Liver (tissue), 9 donors: Measurements from ENCODE around the gene PGLYRP2. TPM values are rescaled to one million over a fixed set of nuclear protein-coding genes. Genes with fewer than 3 reads are reported as not detected.
"Not testable (repeated sequence)": the region's sequence is repeated elsewhere in the genome, so short reads cannot be mapped to it uniquely, and the experiment has no call there.

Experiments used
- DNase-seq: peaks from one replicate; pipeline ENCODE4 v3.0.0-alpha.2; 2017; ENCODE audit warnings: low spot score
- H3K27ac ChIP-seq, 2 donors: one replicate each; pipeline ENCODE4 v1.7.0; 2013; ENCODE audit warnings: inconsistent platforms in 2 of 2, low read length in 2 of 2, control low read depth in 1 of 2, low read depth in 1 of 2, mild to moderate bottlenecking in 1 of 2
- H3K27me3 ChIP-seq, 4 donors: one replicate each; pipeline versions ENCODE4 v1.6.1 to v1.7.0; 2013; ENCODE audit warnings: low read length in 3 of 4, inconsistent platforms in 1 of 4, mild to moderate bottlenecking in 1 of 4, moderate library complexity in 1 of 4; ENCODE audit not compliant: control insufficient read depth in 4 of 4, insufficient read depth in 4 of 4
- H3K36me3 ChIP-seq, 4 donors: one replicate each; pipeline versions ENCODE4 v1.6.1 to v1.7.0; 2013; ENCODE audit warnings: low read length in 3 of 4, mild to moderate bottlenecking in 3 of 4, low read depth in 1 of 4, moderate library complexity in 1 of 4; ENCODE audit not compliant: control insufficient read depth in 4 of 4, insufficient read depth in 3 of 4
- H3K4me1 ChIP-seq, 4 donors: one replicate each; pipeline versions ENCODE4 v1.6.1 to v1.7.0; 2013; ENCODE audit warnings: low read length in 3 of 4, mild to moderate bottlenecking in 3 of 4, moderate library complexity in 1 of 4; ENCODE audit not compliant: control insufficient read depth in 4 of 4, insufficient read depth in 4 of 4
- H3K4me3 ChIP-seq, 3 donors: one replicate each; pipeline versions ENCODE4 v1.6.1 to v1.7.0; 2013; ENCODE audit warnings: low read length in 3 of 3, control low read depth in 1 of 3, low read depth in 1 of 3, mild to moderate bottlenecking in 1 of 3
- H3K9ac ChIP-seq, 2 donors: one replicate each; pipeline ENCODE4 v1.7.0; 2013; ENCODE audit warnings: low read length in 2 of 2, mild to moderate bottlenecking in 2 of 2, moderate library complexity in 2 of 2, control low read depth in 1 of 2, low read depth in 1 of 2
- H3K9me3 ChIP-seq, 4 donors: one replicate each; pipeline versions ENCODE4 v1.6.1 to v1.7.0; 2013; ENCODE audit warnings: low read length in 3 of 4; ENCODE audit not compliant: control insufficient read depth in 4 of 4
- FOXA1 ChIP-seq: IDR thresholded peaks from 2 replicates; pipeline ENCODE4 v1.6.1; 2016; ENCODE audit warnings: antibody characterized with exemption
- GABPA ChIP-seq, 2 donors: IDR thresholded peaks in 1 of 2; conservative IDR thresholded peaks in 1 of 2; 2 replicates each; pipeline ENCODE4 v1.6.1; 2016; ENCODE audit warnings: antibody characterized with exemption in 2 of 2, mild to moderate bottlenecking in 1 of 2, moderate library complexity in 1 of 2
- HNF4A ChIP-seq, 2 donors: conservative IDR thresholded peaks; 2 replicates each; pipeline ENCODE4 v1.6.1; 2016; ENCODE audit warnings: antibody characterized with exemption in 2 of 2, mild to moderate bottlenecking in 2 of 2
- HNF4G ChIP-seq: IDR thresholded peaks from 2 replicates; pipeline ENCODE4 v1.6.1; 2016; ENCODE audit warnings: antibody characterized with exemption
- JUND ChIP-seq, 2 donors: IDR thresholded peaks; 2 replicates each; pipeline ENCODE4 v1.6.1; 2016; ENCODE audit warnings: antibody characterized with exemption in 2 of 2
- NR2F2 ChIP-seq: IDR thresholded peaks from 2 replicates; pipeline ENCODE4 v1.6.1; 2016; ENCODE audit warnings: antibody characterized with exemption
- RXRA ChIP-seq, 2 donors: IDR thresholded peaks; 2 replicates each; pipeline ENCODE4 v1.6.1; 2017 to 2018; ENCODE audit warnings: antibody characterized with exemption in 2 of 2, mild to moderate bottlenecking in 1 of 2
- SP1 ChIP-seq: IDR thresholded peaks from 2 replicates; pipeline ENCODE4 v1.6.1; 2018; ENCODE audit warnings: antibody characterized with exemption, mild to moderate bottlenecking
- TAF1 ChIP-seq: conservative IDR thresholded peaks from 2 replicates; pipeline ENCODE4 v1.6.1; 2016; ENCODE audit warnings: antibody characterized with exemption, mild to moderate bottlenecking
- YY1 ChIP-seq: IDR thresholded peaks from 2 replicates; pipeline ENCODE4 v1.6.1; 2016; ENCODE audit warnings: antibody characterized with exemption, mild to moderate bottlenecking
- WGBS: extraction: QIAGEN DNeasy Blood & Tissue Kit; methylation state at CpG from one replicate; pipeline ENCODE4 v1.1.7; 2013; 5-methylcytosine and 5-hydroxymethylcytosine counted together
- polyA plus RNA-seq, 2 donors: library from polyadenylated mRNA; stranded (reverse) in 1 of 2; unstranded in 1 of 2; fragments of 200-250 nt in 1 of 2; fragments of >200 nt in 1 of 2; fragmentation: Nextera tagmentation in 1 of 2; extraction: Ambion mirVana in 1 of 2; gene quantifications; one replicate each; pipeline versions ENCODE4 v1.2.1 to v1.2.3, GENCODE V29; 2013 to 2015
- total RNA-seq, 2 donors: library from RNA; depleted of rRNA; stranded (reverse); fragments of >200 nt; gene quantifications; one replicate each; pipeline ENCODE4 v1.2.3, GENCODE V29; 2014
- TF ChIP-seq, protein P1 (sequence below): IDR thresholded peaks from 2 replicates; pipeline ENCODE4 v1.6.1; 2016; ENCODE audit warnings: antibody characterized with exemption
- TF ChIP-seq, protein P2 (sequence below): IDR thresholded peaks from 2 replicates; pipeline ENCODE4 v1.6.1; 2016; ENCODE audit warnings: antibody characterized with exemption
- TF ChIP-seq, protein P3 (sequence below): fragments of 150-350 bp; IDR thresholded peaks from 2 replicates; pipeline ENCODE4 v1.5.1; 2017; ENCODE audit warnings: improper control_type of control experiment, low read depth, low read length; ENCODE audit not compliant: missing input control
- TF ChIP-seq, protein P4 (sequence below): IDR thresholded peaks from 2 replicates; pipeline ENCODE4 v1.6.1; 2016; ENCODE audit warnings: antibody characterized with exemption
- TF ChIP-seq, protein P5 (sequence below): IDR thresholded peaks from 2 replicates; pipeline ENCODE4 v1.6.1; 2016; ENCODE audit warnings: antibody characterized with exemption, mild to moderate bottlenecking
- donor health status: healthy.
- donor health status: healthy.
- donor health status: healthy.
- donor health status: healthy.
- donor health status: healthy.

The PGLYRP2 gene
- total and polyA plus RNA-seq, 4 donors = 9.9 to 134 (median 92.4) TPM

DNA sequence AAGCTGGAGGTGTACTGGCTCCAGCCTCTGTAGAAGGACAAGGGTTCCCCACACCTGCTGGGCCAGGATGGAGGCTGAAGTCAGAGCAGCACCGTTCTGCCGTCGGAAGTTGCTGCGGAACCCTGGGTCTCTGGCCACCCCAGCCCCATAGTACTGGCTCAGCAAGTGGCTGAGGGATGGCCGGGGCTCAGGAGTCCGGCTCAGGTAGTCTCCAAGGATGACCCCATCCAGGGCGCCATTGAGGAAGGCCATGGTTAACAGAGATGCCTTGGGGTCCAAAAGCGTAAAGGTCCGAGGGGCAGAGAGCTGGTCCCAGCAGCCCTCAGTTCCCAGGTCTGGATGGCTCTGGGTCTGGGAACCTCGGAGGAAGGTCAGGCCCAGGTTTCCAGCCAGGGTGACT lies 3.7 kb downstream of the PGLYRP2 start:
- no peak overlapping the region for H3K27ac ChIP-seq
- TF ChIP-seq, protein P1, sequence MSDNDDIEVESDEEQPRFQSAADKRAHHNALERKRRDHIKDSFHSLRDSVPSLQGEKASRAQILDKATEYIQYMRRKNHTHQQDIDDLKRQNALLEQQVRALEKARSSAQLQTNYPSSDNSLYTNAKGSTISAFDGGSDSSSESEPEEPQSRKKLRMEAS = no peak
- no peak for TF ChIP-seq YY1
- TF ChIP-seq SP1 = no peak
- no peak for TF ChIP-seq TAF1
- no peak for TF ChIP-seq HNF4A (conservative IDR thresholded peaks at IDR 0.05)
- TF ChIP-seq NR2F2 = no peak
- TF ChIP-seq, protein P2, sequence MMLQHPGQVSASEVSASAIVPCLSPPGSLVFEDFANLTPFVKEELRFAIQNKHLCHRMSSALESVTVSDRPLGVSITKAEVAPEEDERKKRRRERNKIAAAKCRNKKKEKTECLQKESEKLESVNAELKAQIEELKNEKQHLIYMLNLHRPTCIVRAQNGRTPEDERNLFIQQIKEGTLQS = no peak
- TF ChIP-seq, protein P3, sequence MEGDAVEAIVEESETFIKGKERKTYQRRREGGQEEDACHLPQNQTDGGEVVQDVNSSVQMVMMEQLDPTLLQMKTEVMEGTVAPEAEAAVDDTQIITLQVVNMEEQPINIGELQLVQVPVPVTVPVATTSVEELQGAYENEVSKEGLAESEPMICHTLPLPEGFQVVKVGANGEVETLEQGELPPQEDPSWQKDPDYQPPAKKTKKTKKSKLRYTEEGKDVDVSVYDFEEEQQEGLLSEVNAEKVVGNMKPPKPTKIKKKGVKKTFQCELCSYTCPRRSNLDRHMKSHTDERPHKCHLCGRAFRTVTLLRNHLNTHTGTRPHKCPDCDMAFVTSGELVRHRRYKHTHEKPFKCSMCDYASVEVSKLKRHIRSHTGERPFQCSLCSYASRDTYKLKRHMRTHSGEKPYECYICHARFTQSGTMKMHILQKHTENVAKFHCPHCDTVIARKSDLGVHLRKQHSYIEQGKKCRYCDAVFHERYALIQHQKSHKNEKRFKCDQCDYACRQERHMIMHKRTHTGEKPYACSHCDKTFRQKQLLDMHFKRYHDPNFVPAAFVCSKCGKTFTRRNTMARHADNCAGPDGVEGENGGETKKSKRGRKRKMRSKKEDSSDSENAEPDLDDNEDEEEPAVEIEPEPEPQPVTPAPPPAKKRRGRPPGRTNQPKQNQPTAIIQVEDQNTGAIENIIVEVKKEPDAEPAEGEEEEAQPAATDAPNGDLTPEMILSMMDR = no peak
- TF ChIP-seq RXRA (IDR thresholded peaks at IDR 0.05) = no peak
- no peak for TF ChIP-seq GABPA (IDR thresholded peaks at IDR 0.05 in 1 of 2, conservative IDR thresholded peaks at IDR 0.05 in 1 of 2)
- TF ChIP-seq, protein P4, sequence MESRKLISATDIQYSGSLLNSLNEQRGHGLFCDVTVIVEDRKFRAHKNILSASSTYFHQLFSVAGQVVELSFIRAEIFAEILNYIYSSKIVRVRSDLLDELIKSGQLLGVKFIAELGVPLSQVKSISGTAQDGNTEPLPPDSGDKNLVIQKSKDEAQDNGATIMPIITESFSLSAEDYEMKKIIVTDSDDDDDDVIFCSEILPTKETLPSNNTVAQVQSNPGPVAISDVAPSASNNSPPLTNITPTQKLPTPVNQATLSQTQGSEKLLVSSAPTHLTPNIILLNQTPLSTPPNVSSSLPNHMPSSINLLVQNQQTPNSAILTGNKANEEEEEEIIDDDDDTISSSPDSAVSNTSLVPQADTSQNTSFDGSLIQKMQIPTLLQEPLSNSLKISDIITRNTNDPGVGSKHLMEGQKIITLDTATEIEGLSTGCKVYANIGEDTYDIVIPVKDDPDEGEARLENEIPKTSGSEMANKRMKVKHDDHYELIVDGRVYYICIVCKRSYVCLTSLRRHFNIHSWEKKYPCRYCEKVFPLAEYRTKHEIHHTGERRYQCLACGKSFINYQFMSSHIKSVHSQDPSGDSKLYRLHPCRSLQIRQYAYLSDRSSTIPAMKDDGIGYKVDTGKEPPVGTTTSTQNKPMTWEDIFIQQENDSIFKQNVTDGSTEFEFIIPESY = no peak
- TF ChIP-seq, protein P5, sequence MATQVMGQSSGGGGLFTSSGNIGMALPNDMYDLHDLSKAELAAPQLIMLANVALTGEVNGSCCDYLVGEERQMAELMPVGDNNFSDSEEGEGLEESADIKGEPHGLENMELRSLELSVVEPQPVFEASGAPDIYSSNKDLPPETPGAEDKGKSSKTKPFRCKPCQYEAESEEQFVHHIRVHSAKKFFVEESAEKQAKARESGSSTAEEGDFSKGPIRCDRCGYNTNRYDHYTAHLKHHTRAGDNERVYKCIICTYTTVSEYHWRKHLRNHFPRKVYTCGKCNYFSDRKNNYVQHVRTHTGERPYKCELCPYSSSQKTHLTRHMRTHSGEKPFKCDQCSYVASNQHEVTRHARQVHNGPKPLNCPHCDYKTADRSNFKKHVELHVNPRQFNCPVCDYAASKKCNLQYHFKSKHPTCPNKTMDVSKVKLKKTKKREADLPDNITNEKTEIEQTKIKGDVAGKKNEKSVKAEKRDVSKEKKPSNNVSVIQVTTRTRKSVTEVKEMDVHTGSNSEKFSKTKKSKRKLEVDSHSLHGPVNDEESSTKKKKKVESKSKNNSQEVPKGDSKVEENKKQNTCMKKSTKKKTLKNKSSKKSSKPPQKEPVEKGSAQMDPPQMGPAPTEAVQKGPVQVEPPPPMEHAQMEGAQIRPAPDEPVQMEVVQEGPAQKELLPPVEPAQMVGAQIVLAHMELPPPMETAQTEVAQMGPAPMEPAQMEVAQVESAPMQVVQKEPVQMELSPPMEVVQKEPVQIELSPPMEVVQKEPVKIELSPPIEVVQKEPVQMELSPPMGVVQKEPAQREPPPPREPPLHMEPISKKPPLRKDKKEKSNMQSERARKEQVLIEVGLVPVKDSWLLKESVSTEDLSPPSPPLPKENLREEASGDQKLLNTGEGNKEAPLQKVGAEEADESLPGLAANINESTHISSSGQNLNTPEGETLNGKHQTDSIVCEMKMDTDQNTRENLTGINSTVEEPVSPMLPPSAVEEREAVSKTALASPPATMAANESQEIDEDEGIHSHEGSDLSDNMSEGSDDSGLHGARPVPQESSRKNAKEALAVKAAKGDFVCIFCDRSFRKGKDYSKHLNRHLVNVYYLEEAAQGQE = no peak
- no peak for TF ChIP-seq FOXA1
- TF ChIP-seq JUND (IDR thresholded peaks at IDR 0.05) = no peak
- peaks cover 4 to 52% (median 41%) of the 10 kb centered on the region in 4 donors for H3K4me1 ChIP-seq
- H3K27me3 ChIP-seq = no peaks in the 10 kb centered on the region
- no peaks in the 10 kb centered on the region for H3K9me3 ChIP-seq
- H3K9ac ChIP-seq = no peak overlapping the region
- no peak for DNase-seq
- peaks cover 0 to 3% (median under 1%) of the 10 kb centered on the region in 4 donors for H3K36me3 ChIP-seq
- WGBS = 97% methylated on average over 10 of the region's 10 CpGs
- H3K4me3 ChIP-seq = no peak overlapping the region

DNA sequence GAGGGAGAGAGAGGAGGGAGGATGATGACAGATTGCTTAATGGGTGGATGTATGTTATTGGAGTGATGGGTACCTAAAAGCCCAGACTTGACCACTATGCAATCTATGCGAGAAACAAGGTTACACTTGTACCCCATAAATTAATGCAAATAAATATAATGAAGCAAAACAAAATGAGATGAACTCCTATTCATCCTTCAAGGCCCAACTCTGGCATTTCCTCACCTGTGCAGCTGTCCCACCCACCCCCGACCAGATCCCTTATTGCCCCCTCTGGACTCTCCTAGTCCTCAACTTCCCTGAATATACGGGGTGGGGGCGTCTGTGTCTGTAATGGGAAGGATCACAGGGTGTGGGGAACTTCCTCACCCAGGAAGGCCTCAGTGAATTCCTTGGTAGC lies 4.1 kb downstream of the PGLYRP2 start:
- no peak for DNase-seq
- Histone ChIP-seq H3K9me3 (no peaks in the 10 kb centered on the region), H3K27ac (no peak overlapping the region), H3K27me3 (no peaks in the 10 kb centered on the region), H3K4me3 (no peak overlapping the region), H3K36me3 (peaks cover 0 to 3% (median under 1%) of the 10 kb centered on the region in 4 donors), H3K4me1 (peaks cover 2 to 47% (median 36%) of the 10 kb centered on the region in 4 donors), H3K9ac (no peak overlapping the region)
- no peak for TF ChIP-seq HNF4G
- TF ChIP-seq, protein P2 = no peak
- TF ChIP-seq FOXA1 = no peak
- TF ChIP-seq TAF1 = no peak
- WGBS = 90% methylated on average over 4 of the region's 4 CpGs

DNA sequence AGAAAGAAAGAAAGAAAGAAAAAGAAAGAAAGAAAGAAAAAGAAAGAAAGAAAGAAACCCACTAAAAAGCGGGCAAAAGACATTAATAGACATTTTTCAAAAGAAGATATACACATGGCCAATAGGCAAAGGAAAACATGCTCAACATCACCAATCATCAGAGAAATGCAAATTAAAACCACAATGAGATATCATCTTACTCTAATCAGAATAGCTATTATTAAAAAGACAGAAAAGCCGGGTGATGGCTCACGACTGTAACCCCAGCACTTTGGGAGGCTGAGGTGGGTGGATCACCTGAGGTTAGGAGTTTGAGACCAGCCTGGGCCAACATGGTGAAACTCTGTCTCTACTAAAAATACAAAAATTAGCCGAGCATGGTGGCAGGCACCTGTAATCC lies 5.5 kb downstream of the PGLYRP2 start:
- not testable (repeated sequence) for H3K9ac ChIP-seq
- H3K4me1 ChIP-seq = peaks cover 9 to 47% (median 35%) of the 10 kb centered on the region in 4 donors
- 82% methylated on average over 4 of the region's 4 CpGs for WGBS

More for the DNA sequence above, 5.5 kb downstream of the PGLYRP2 start:
- H3K9me3 ChIP-seq, DNase-seq, H3K27me3 ChIP-seq, H3K36me3 ChIP-seq, H3K27ac ChIP-seq, H3K4me3 ChIP-seq: not testable (repeated sequence)
